Mucosa of gallbladder (tissue), 1 donor: ENCODE results near the gene PPFIA3. TPM values are rescaled to one million over a fixed set of nuclear protein-coding genes. Genes with fewer than 3 reads are reported as not detected.

Experiments
- DNase-seq: peaks from one replicate; pipeline ENCODE4 v3.0.0-alpha.2; 2020; ENCODE audit warnings: low spot score
- total RNA-seq: library from RNA; stranded (reverse); gene quantifications from one replicate; pipeline ENCODE4 v1.2.1, GENCODE V29; 2021
- donor health status: DM: no; HTN: no; CAD: no.

PPFIA3 gene
- total RNA-seq, 1 donor from 2014 or later = 9.7 TPM

- DNase-seq = no peak
Measured at GRCh38 chr19:49182848-49183375, 63.6 kb downstream of the PPFIA3 start.

GRCh38 chr19:49186108-49186507 lies 66.8 kb downstream of the PPFIA3 start:
- DNase-seq = no peak

- no peak for DNase-seq
Measured at GRCh38 chr19:49188626-49189200, 69.4 kb downstream of the PPFIA3 start.

GRCh38 chr19:49189259-49189658 lies 69.9 kb downstream of the PPFIA3 start:
- DNase-seq = no peak

GRCh38 chr19:49190781-49191180 lies 71.4 kb downstream of the PPFIA3 start:
- DNase-seq = no peak

- no peak for DNase-seq
Measured at GRCh38 chr19:49193822-49194394, 74.6 kb downstream of the PPFIA3 start.

GRCh38 chr19:49194408-49194807 lies 75.1 kb downstream of the PPFIA3 start:
- no peak for DNase-seq

- DNase-seq = no peak
Measured at GRCh38 chr19:49196527-49197240, 77.3 kb downstream of the PPFIA3 start.

- no peak for DNase-seq
Measured at GRCh38 chr19:49200238-49200862, 81.0 kb downstream of the PPFIA3 start.

Other genes starting within 250 kb of the PPFIA3 start
- 42.7 TPM for gene PPP1R15A, start 247.1 kb upstream of the PPFIA3 start, total RNA-seq
- 0.75 TPM for gene TULP2, start 220.8 kb upstream of the PPFIA3 start, total RNA-seq
- gene NUCB1, start 219.2 kb upstream of the PPFIA3 start, total RNA-seq = 292 TPM
- 1.9 TPM for gene DHDH, start 185.8 kb upstream of the PPFIA3 start, total RNA-seq
- 110 TPM for gene BAX, start 164.7 kb upstream of the PPFIA3 start, total RNA-seq
- 4,398 TPM for gene FTL, start 154.2 kb upstream of the PPFIA3 start, total RNA-seq
- 41.3 TPM for gene GYS1, start 126.2 kb upstream of the PPFIA3 start, total RNA-seq
- 60.3 TPM for gene RUVBL2, start 125.7 kb upstream of the PPFIA3 start, total RNA-seq
- not detected for gene LHB, start 102.5 kb upstream of the PPFIA3 start, total RNA-seq
- gene CGB3, start 95.2 kb upstream of the PPFIA3 start, total RNA-seq = not detected
- not detected for gene CGB2, start 87.7 kb upstream of the PPFIA3 start, total RNA-seq
- gene CGB1, start 82.6 kb upstream of the PPFIA3 start, total RNA-seq = not detected
- not detected for gene CGB5, start 75.7 kb upstream of the PPFIA3 start, total RNA-seq
- not detected for gene CGB8, start 70.4 kb upstream of the PPFIA3 start, total RNA-seq
- 0.14 TPM for gene CGB7, start 61.8 kb upstream of the PPFIA3 start, total RNA-seq
- gene NTF4, start 54.7 kb upstream of the PPFIA3 start, total RNA-seq = 0.26 TPM
- gene KCNA7, start 46.8 kb upstream of the PPFIA3 start, total RNA-seq = not detected
- gene SNRNP70, start 34.1 kb upstream of the PPFIA3 start, total RNA-seq = 300 TPM
- gene LIN7B, start 5.2 kb upstream of the PPFIA3 start, total RNA-seq = 6.8 TPM
- 2.7 TPM for gene C19orf73, start 401 bp upstream of the PPFIA3 start, total RNA-seq
- 2.1 TPM for gene HRC, start 35.9 kb downstream of the PPFIA3 start, total RNA-seq
- gene TRPM4, start 38.2 kb downstream of the PPFIA3 start, total RNA-seq = 145 TPM
- gene SLC6A16, start 205.6 kb downstream of the PPFIA3 start, total RNA-seq = 0.86 TPM
- gene CD37, start 215.9 kb downstream of the PPFIA3 start, total RNA-seq = 27.5 TPM
- 18.0 TPM for gene TEAD2, start 242.9 kb downstream of the PPFIA3 start, total RNA-seq
- gene DKKL1, start 244.3 kb downstream of the PPFIA3 start, total RNA-seq = not detected